GM12801 (cell line): ENCODE measurements around the gene FAM98C.

Source experiments
- CTCF ChIP-seq: IDR thresholded peaks from one replicate; pipeline ENCODE4 v1.5.1; 2011; ENCODE audit warnings: control low read depth; ENCODE audit not compliant: insufficient read length; ENCODE audit errors: extremely low read depth

The FAM98C gene

GRCh38 chr19:38429055-38429810, 26.3 kb downstream of the FAM98C start:
- TF ChIP-seq CTCF, result no peak

DNA sequence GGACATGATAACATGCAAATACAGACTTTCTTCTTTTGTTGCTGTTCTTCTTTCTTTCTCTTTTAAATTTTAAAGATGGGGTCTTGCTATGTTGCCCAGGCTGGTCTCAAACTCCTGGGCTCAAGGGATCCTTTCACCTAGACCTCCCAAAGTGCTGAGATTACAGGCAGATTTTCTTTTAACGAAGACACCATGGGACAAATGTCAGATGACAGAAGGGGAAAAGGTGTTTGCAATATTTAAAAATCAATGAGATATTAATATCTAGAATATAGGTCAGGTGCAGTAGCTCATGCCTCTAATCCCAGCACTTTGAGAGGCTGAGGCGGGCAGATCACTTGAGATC, 26.9 kb downstream of the FAM98C start:
- no peak for TF ChIP-seq CTCF

DNA sequence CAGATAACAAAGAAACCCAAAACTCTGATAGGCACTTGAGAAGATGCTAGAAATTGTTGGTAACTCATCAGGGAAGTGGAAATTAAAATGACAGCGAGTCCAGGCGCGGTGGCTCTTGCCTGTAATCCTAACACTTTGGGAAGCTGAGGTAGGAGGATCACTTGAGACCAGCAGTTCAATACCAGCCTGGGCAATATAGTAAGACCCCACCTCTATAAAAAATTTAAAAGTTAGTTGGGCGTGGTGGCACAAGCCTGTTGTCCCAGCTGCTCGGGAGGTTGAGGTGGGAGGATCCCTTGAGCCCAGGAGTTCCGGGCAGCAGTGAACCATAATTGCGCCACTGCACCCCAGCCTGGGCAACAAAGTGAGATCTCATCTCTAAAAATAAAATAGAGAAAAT, 28.0 kb downstream of the FAM98C start:
- TF ChIP-seq CTCF, result no peak

DNA sequence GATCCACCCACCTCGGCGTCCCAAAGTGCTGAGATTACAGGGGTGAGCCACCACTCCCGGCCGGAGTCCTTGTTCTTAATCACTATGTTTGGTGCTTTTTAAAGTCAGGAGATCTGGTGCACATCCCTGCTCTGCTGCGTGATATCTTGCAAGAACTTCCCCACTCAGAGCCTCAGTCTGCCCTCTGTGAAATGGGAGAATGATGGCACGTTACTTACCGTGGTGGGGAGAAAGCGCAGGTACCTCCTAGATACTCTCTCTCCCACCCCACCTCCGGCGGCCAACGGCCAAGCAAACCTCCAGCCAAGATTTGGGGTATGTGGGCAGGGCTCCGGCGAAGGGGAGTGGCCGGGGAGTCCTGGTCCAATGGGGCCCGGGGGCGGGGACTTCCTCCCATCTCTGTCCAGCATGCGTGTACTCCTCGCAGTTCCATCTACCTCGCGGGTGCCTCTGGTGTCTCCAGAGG, 30.4 kb downstream of the FAM98C start, which contains the start of gene RYR1:
Gene RYR1 (plus strand): TSS at position 424 of the 466 bp plus-strand sequence. CDS start 139 bp downstream, outside the sequence.
- no peak for TF ChIP-seq CTCF

DNA sequence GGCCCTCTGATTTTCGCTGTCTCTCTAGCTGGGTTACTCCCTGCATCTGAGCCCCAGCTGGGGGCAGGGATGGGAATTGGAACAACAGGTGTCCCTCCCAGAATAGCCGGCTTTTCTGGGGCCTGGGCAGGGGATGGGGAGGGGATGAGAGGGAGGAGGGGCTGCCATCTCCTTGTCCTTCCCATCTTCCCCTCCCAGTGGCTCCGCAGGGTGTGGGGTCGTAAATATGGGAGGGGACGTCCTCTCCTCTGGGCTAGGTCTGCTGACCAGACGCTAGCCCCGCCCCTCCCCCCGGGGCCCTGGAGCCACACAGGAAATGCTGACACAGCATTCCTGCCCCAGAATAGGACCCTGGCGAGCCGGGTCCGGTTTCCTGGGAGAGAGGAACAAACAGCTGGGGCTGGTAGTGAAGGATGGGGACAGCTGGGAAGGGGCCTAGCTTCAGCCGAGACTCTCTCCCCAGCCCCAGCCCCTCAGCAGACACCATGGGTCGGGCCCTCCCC, 31.7 kb downstream of the FAM98C start:
- no peak for TF ChIP-seq CTCF

DNA sequence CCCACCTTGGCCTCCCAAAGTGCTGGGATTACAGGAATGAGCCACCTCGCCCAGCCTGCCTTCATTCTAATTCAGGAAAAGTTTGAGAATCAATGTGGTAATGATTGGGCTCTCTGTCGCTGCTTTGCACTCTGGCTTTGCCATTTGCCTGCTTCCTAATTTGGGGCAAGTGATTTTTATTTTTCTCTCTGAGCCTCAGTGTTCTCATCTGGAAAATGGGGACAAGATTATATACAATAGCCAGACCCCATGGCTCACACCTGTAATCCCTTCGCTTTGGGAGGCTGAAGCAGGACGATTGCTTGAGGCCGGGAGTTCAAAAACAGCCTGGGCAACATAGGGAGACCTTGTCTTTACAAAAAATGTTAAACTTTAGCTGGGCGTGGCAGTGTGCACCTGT, 34.4 kb downstream of the FAM98C start:
- TF ChIP-seq CTCF, result no peak

DNA sequence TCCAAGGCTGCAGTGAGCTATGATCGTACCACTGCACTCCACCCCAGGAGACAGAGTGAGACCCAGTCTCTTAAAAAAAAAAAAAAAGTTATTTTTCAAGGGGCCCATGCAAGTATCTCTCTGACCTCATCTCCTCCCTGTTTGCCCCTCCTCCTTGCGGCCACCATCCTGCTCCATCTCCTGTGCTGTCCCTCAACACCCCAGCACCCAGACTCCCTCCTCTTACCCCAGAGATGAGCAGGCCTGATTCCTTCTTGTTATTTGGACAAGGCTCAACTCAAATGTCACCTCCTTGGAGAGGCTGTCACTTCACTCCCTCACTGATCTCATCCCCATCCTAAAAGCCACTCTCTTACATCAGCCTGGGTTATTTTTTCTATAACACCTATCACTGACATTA, 35.0 kb downstream of the FAM98C start:
- TF ChIP-seq CTCF, result no peak
